Nephron (organoid): Measurements from ENCODE around the gene FOXI2.

ENCODE experiments used
- H3K27ac Mint-ChIP-seq, 3 experiments: 2 replicates each; pipeline ENCODE4 v1.8.0; 2020; ENCODE audit warnings: mixed read lengths in 3 of 3, mild to moderate bottlenecking in 2 of 3, moderate library complexity in 1 of 3
- H3K27me3 Mint-ChIP-seq: 2 replicates; pipeline ENCODE4 v1.8.0; 2021; ENCODE audit warnings: low read depth, mild to moderate bottlenecking, moderate library complexity, mixed read lengths
- H3K36me3 Mint-ChIP-seq: 2 replicates; pipeline ENCODE4 v1.8.0; 2020; ENCODE audit warnings: low read depth, mixed read lengths
- H3K4me1 Mint-ChIP-seq: 2 replicates; pipeline ENCODE4 v1.8.0; 2020; ENCODE audit warnings: mixed read lengths
- H3K4me3 Mint-ChIP-seq, 3 experiments: 2 replicates each; pipeline ENCODE4 v1.8.0; 2020; ENCODE audit warnings: mild to moderate bottlenecking in 3 of 3, mixed read lengths in 3 of 3, moderate library complexity in 2 of 3
- H3K9me3 Mint-ChIP-seq: 2 replicates; pipeline ENCODE4 v1.8.0; 2020; ENCODE audit warnings: mixed read lengths
- TF ChIP-seq, protein P1 (sequence below), 3 experiments: fragments of 200-600 bp; sonication (generic); IDR thresholded peaks; one replicate each; pipeline ENCODE4 v1.5.0; 2021; ENCODE audit warnings: antibody characterized with exemption in 3 of 3; ENCODE audit not compliant: unreplicated experiment in 3 of 3

FOXI2 gene

DNA sequence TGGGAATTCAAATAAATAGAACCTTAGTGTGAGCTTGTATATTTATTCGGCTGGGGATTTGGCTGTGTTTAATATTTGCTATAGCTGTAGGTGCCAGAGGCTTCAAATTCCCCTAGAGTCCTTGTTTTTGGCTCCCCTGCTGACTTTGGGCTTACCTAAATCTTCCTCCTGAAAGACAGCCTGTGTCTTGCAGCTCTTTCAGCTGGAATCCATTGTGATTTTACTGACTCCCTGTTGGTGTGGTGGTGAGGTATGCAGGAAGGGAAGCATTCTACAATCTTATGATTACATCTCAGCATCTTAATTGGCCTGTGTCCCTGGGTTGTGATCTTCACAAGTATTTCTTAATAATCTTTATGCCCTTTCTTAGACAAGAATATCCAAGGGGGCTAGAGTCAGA lies 25.9 kb downstream of the FOXI2 start:
- H3K36me3 Mint-ChIP-seq, result no peaks in the 10 kb centered on the region
- TF ChIP-seq, protein P1, sequence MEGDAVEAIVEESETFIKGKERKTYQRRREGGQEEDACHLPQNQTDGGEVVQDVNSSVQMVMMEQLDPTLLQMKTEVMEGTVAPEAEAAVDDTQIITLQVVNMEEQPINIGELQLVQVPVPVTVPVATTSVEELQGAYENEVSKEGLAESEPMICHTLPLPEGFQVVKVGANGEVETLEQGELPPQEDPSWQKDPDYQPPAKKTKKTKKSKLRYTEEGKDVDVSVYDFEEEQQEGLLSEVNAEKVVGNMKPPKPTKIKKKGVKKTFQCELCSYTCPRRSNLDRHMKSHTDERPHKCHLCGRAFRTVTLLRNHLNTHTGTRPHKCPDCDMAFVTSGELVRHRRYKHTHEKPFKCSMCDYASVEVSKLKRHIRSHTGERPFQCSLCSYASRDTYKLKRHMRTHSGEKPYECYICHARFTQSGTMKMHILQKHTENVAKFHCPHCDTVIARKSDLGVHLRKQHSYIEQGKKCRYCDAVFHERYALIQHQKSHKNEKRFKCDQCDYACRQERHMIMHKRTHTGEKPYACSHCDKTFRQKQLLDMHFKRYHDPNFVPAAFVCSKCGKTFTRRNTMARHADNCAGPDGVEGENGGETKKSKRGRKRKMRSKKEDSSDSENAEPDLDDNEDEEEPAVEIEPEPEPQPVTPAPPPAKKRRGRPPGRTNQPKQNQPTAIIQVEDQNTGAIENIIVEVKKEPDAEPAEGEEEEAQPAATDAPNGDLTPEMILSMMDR (IDR thresholded peaks at IDR 0.05; ENCODE audit: unreplicated experiment in 3 of 3), result no peak
- H3K4me3 Mint-ChIP-seq, result no peak overlapping the region
- no peak overlapping the region for H3K27ac Mint-ChIP-seq
- H3K27me3 Mint-ChIP-seq, result peaks cover 7% of the 10 kb centered on the region
- peaks cover 10% of the 10 kb centered on the region for H3K9me3 Mint-ChIP-seq
- no peaks in the 10 kb centered on the region for H3K4me1 Mint-ChIP-seq

DNA sequence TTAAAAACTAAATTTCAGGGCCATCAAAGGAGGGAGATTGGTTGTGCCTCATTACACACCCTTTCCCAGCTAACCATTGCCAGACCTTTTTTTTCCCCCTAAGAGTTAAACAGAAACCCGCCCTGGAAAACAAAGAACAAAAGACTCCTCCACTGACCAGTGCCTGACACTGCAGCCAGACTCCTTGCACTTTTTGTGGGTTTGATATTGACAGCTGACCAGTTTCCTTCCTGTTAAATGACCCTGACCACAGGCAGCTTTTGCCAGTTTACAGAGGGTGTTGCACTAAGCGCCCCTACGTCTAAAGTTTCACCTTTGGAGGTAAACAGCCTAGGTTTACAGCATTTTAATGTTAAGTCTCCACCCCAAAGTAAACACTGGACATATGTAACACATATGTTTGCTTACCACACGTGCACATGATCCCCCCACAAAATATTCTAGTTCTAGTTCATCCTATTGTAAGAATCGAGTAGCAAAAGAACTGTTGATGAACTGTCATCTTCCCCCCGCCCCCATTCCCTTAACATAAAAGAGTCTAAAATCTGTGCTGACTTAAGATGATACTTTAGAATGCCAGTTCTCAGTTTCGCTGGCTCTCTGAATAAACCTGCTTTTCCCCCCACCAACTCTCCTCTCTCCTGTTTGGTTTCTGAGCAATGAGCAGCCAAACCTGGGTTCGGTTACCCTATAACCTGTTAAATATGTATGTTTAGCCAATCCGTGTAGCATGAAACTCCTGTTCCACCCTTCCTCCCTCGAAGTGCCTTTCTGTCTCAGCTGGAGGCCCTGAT lies 38.0 kb downstream of the FOXI2 start:
- Mint-ChIP-seq H3K27me3 (no peaks in the 10 kb centered on the region), H3K4me1 (no peaks in the 10 kb centered on the region), H3K36me3 (no peaks in the 10 kb centered on the region), H3K27ac (no peak overlapping the region), H3K9me3 (peaks cover 6% of the 10 kb centered on the region), H3K4me3 (no peak overlapping the region)
- TF ChIP-seq, protein P1 (IDR thresholded peaks at IDR 0.05; ENCODE audit: unreplicated experiment in 3 of 3), result no peak

DNA sequence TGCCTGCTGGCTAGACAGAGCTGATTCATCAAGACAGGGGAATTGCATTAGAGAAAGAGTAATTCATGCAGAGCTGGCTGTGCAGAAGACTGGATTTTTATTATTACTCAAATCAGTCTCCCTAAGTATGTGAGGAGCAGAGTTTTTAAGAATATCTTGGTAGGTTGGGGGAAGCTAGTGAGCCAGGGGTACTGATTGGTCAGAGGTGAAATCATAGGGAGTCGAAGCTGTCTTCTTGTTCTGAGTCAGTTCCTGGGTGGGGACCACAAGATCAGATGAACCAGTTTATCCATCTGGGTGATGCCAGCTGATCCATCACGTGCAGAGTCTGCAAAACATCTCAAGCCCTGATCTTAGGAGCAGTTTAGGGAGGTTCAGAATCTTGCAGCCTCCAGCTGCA lies 39.8 kb downstream of the FOXI2 start:
- Mint-ChIP-seq H3K27ac (no peak overlapping the region), H3K27me3 (no peaks in the 10 kb centered on the region), H3K4me3 (no peak overlapping the region), H3K36me3 (no peaks in the 10 kb centered on the region), H3K9me3 (peaks cover 2% of the 10 kb centered on the region), H3K4me1 (no peaks in the 10 kb centered on the region)
- TF ChIP-seq, protein P1 (IDR thresholded peaks at IDR 0.05; ENCODE audit: unreplicated experiment in 3 of 3), result no peak

DNA sequence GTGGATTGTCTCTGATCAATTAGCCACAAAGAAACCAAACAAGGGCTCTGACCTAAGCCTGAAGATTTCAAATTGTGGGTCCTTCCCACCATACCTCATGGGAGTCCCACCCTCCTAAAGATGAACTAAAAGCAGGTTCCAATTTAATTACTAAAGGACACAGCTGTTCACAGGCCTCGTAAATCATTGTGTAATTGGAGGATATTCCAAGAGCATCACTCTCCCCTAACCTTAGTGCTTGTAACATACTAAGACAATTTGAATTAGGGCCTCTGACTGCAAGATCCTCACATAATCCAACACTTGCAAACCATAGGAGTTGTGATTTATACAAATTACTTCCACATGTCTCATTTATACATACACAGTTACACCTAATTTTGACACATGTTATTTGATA lies 44.4 kb downstream of the FOXI2 start:
- peaks cover 12% of the 10 kb centered on the region for H3K9me3 Mint-ChIP-seq
- H3K36me3 Mint-ChIP-seq, result no peaks in the 10 kb centered on the region
- TF ChIP-seq, protein P1 (IDR thresholded peaks at IDR 0.05; ENCODE audit: unreplicated experiment in 3 of 3), result no peak

DNA sequence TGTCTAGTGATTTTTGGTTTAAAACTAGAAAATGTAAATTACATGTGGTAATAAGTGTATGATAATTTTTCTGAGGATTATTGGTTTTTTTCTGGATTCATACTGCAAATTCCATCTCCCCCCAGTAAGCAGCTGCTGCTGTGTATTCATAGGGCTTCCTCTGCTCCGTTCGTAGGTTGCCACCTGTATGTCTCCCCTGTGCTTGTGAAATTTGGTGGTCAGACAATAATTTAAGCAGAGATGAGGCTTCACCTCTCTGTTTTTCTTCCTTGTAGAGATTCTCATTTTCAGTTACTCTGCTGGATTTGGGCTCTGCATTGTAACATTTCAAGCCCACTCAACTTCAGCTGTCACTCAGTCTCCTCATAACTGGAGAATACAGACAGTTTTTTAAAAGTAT lies 50.9 kb downstream of the FOXI2 start:
- Mint-ChIP-seq H3K4me1 (no peaks in the 10 kb centered on the region), H3K9me3 (peaks cover 21% of the 10 kb centered on the region), H3K4me3 (no peak overlapping the region), H3K27me3 (peaks cover 7% of the 10 kb centered on the region), H3K36me3 (no peaks in the 10 kb centered on the region), H3K27ac (no peak overlapping the region)
- TF ChIP-seq, protein P1 (IDR thresholded peaks at IDR 0.05; ENCODE audit: unreplicated experiment in 3 of 3), result no peak

More for the DNA sequence above, 44.4 kb downstream of the FOXI2 start:
- H3K4me3 Mint-ChIP-seq, result no peak overlapping the region
- no peak overlapping the region for H3K27ac Mint-ChIP-seq
- H3K4me1 Mint-ChIP-seq, result no peaks in the 10 kb centered on the region
- H3K27me3 Mint-ChIP-seq, result no peaks in the 10 kb centered on the region

DNA sequence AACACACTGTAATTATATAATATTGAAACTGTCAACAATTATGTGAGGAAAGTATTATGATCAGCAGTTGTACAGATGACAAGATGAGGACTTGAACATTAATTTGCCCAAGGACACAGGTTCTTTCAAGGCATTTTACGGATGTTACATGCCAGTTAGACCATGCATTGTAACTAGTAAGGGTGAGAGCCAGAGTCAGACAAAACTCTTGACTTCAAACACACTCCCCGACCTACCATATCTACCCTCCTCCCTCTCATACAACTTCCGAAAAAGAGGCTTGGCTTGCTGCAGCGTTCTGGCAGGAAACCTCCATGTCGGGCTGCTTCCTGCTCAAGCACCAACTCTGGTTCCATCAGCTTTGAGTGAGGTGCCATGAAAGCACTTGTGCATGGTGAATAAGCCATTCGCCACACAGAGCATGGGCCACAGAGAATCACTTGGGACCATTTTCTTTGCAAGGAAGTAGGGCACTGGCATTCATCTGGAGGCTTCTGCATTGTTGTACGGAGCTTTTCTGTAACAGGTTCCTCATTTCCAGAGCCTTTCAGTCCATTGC lies 53.2 kb downstream of the FOXI2 start:
- Mint-ChIP-seq H3K4me3 (no peak overlapping the region), H3K36me3 (no peaks in the 10 kb centered on the region), H3K4me1 (no peaks in the 10 kb centered on the region), H3K9me3 (peaks cover 16% of the 10 kb centered on the region), H3K27ac (no peak overlapping the region), H3K27me3 (peaks cover 7% of the 10 kb centered on the region)
- TF ChIP-seq, protein P1 (IDR thresholded peaks at IDR 0.05; ENCODE audit: unreplicated experiment in 3 of 3), result no peak
